Muscle of back (tissue), 11 donors: ENCODE measurements around the gene FLT3. TPM values are rescaled to one million over a fixed set of nuclear protein-coding genes. Genes with fewer than 3 reads are reported as not detected.
"Not testable (repeated sequence)": the region's sequence is repeated elsewhere in the genome, so short reads cannot be mapped to it uniquely, and the experiment has no call there.

Experiments
- DNase-seq, 3 donors: peaks; one replicate each; pipeline versions ENCODE4 v3.0.0 to v3.0.0-alpha.2; 2013
- polyA plus RNA-seq, 10 donors: library from polyadenylated mRNA; unstranded; fragments of 120-200 nt; gene quantifications; one replicate each; pipeline ENCODE4 v1.2.1, GENCODE V29; 2013; ENCODE audit not compliant: insufficient read length in 10 of 10

FLT3 gene
- polyA plus RNA-seq, 10 donors = 0.08 to 0.64 (median 0.22) TPM

GRCh38 chr13:28045861-28046260 lies 54.5 kb downstream of the FLT3 start:
- DNase-seq = no peak

- DNase-seq = no peak
Measured at GRCh38 chr13:28044608-28045007, 55.8 kb downstream of the FLT3 start.

GRCh38 chr13:28043224-28043623 lies 57.2 kb downstream of the FLT3 start:
- no peak for DNase-seq

GRCh38 chr13:28041501-28041900 lies 58.9 kb downstream of the FLT3 start:
- no peak for DNase-seq

GRCh38 chr13:28041031-28041461 lies 59.3 kb downstream of the FLT3 start:
- peak in 1 of 3 donors; percentile 19 for DNase-seq

- DNase-seq = no peak
Measured at GRCh38 chr13:28037399-28037798, 63.0 kb downstream of the FLT3 start.

- no peak for DNase-seq
Measured at GRCh38 chr13:28035146-28035782, 65.1 kb downstream of the FLT3 start.

- no peak for DNase-seq
Measured at GRCh38 chr13:28033894-28034655, 66.3 kb downstream of the FLT3 start.

- DNase-seq = not testable (repeated sequence)
Measured at GRCh38 chr13:28032438-28032837, 67.9 kb downstream of the FLT3 start.

GRCh38 chr13:28031896-28032288 lies 68.5 kb downstream of the FLT3 start:
- DNase-seq = no peak

- peak in 1 of 3 donors; percentile 28 for DNase-seq
Measured at GRCh38 chr13:28031220-28031895, 69.0 kb downstream of the FLT3 start.

- DNase-seq = no peak
Measured at GRCh38 chr13:28027607-28028364, 72.6 kb downstream of the FLT3 start.

- DNase-seq = no peak
Measured at GRCh38 chr13:28027071-28027470, 73.3 kb downstream of the FLT3 start.

GRCh38 chr13:28026508-28026907 lies 73.9 kb downstream of the FLT3 start:
- DNase-seq = no peak

- DNase-seq = no peak
Measured at GRCh38 chr13:28022848-28023518, 77.4 kb downstream of the FLT3 start.

GRCh38 chr13:28014301-28014700 lies 86.1 kb downstream of the FLT3 start:
- DNase-seq = no peak

- no peak for DNase-seq
Measured at GRCh38 chr13:28013482-28013881, 86.9 kb downstream of the FLT3 start.

- no peak for DNase-seq
Measured at GRCh38 chr13:28012896-28013295, 87.5 kb downstream of the FLT3 start.

GRCh38 chr13:28012383-28012782 lies 88.0 kb downstream of the FLT3 start:
- DNase-seq = no peak

GRCh38 chr13:28010046-28010445 lies 90.3 kb downstream of the FLT3 start:
- no peak for DNase-seq

- not testable (repeated sequence) for DNase-seq
Measured at GRCh38 chr13:28005016-28005415, 95.4 kb downstream of the FLT3 start.
